Epithelial cell of proximal tubule (primary cell): ENCODE measurements around the gene TTLL7. TPM values are rescaled to one million over a fixed set of nuclear protein-coding genes. Genes with fewer than 3 reads are reported as not detected.
A peak's percentile ranks its signal among the peaks of the same experiment; 100 is the strongest.

Experiments used
- DNase-seq: peaks from one replicate; pipeline ENCODE4 v3.0.0-alpha.2; 2011; ENCODE audit warnings: low read depth
- H3K4me3 ChIP-seq: 2 replicates; pipeline ENCODE4 v1.5.1; 2011; ENCODE audit warnings: low read depth, mild to moderate bottlenecking, low read length
- total RNA-seq: library from RNA; depleted of rRNA; stranded (reverse); fragments of >200 nt; gene quantifications from 2 replicates; pipeline ENCODE4 v1.2.3, GENCODE V29; 2015
- TF ChIP-seq, protein P1 (sequence below): conservative IDR thresholded peaks from 2 replicates; pipeline ENCODE4 v1.5.1; 2012; ENCODE audit warnings: low read depth, mild to moderate bottlenecking, low read length

TTLL7 gene
- total RNA-seq, 1 donor from 2014 or later, result 5.3 TPM

DNA sequence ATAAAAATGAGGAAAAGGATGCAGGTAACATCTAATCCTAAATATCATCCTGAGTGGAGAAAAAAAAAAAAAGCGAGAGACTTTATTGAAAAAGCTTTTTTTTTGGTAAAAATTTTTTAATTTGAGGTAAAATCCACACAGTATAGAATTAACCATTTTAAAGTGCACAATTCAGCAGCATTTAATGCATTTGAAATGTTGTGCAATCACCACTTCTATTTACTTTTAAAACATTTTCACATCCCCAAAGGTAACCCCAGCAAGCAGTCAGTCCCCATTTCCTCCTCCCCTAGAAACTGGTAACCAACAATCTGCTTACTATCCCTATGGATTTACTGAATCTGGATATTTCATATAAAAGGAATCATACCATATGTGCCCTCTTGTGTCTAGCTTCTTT is 166.7 kb downstream of the TTLL7 start:
- DNase-seq, result no peak
- TF ChIP-seq, protein P1, sequence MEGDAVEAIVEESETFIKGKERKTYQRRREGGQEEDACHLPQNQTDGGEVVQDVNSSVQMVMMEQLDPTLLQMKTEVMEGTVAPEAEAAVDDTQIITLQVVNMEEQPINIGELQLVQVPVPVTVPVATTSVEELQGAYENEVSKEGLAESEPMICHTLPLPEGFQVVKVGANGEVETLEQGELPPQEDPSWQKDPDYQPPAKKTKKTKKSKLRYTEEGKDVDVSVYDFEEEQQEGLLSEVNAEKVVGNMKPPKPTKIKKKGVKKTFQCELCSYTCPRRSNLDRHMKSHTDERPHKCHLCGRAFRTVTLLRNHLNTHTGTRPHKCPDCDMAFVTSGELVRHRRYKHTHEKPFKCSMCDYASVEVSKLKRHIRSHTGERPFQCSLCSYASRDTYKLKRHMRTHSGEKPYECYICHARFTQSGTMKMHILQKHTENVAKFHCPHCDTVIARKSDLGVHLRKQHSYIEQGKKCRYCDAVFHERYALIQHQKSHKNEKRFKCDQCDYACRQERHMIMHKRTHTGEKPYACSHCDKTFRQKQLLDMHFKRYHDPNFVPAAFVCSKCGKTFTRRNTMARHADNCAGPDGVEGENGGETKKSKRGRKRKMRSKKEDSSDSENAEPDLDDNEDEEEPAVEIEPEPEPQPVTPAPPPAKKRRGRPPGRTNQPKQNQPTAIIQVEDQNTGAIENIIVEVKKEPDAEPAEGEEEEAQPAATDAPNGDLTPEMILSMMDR, result no peak
- no peak overlapping the region for H3K4me3 ChIP-seq

DNA sequence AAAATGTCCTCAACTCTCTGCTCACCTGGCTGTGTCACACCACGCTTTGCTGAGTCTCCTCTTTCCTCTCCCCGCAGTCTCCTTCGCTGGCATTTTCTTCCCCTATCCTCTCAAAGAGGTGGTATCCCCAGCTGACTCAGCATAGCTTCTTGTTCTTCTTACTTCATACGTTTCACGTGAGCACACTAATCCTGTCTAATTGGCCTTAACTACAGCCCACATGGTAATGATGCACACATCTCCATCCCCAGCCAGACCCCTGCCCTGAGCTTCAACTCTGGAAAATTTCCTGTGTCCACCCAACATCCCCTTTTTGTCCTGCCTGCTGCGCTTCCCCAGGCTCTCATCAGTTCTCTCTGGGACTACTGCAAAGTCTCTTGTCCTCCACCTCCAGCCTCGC is 169.8 kb downstream of the TTLL7 start:
- H3K4me3 ChIP-seq, result no peak overlapping the region

GRCh38 chr1:83828456-83828855 is 170.5 kb downstream of the TTLL7 start:
- DNase-seq, result no peak
- H3K4me3 ChIP-seq, result no peak overlapping the region
- TF ChIP-seq, protein P1, result no peak

More for the DNA sequence above, 169.8 kb downstream of the TTLL7 start:
- no peak for DNase-seq
- TF ChIP-seq, protein P1, result no peak

- DNase-seq, result no peak
- H3K4me3 ChIP-seq, result no peak overlapping the region
- TF ChIP-seq, protein P1, result no peak
Observed at GRCh38 chr1:83827741-83828140, 171.2 kb downstream of the TTLL7 start.

- TF ChIP-seq, protein P1, result no peak
- H3K4me3 ChIP-seq, result no peak overlapping the region
- DNase-seq, result no peak
Observed at GRCh38 chr1:83822208-83822607, 176.7 kb downstream of the TTLL7 start.

- TF ChIP-seq, protein P1, result no peak
- H3K4me3 ChIP-seq, result no peak overlapping the region
Observed at GRCh38 chr1:83819436-83819835, 179.5 kb downstream of the TTLL7 start.

GRCh38 chr1:83818916-83819315 is 180.0 kb downstream of the TTLL7 start:
- peak; percentile 33 for DNase-seq
- no peak overlapping the region for H3K4me3 ChIP-seq
- TF ChIP-seq, protein P1, result no peak

More at GRCh38 chr1:83819436-83819835, 179.5 kb downstream of the TTLL7 start:
- no peak for DNase-seq
